MV-4-11 (cell line): ENCODE results near the gene ARMH3.
"Not testable (repeated sequence)": the region's sequence is repeated elsewhere in the genome, so short reads cannot be mapped to it uniquely, and the experiment has no call there.

Experiments used
- DNase-seq: peaks from one replicate; lab custom pipeline; 2025; lab: John Stamatoyannopoulos, UW

ARMH3 gene

DNA sequence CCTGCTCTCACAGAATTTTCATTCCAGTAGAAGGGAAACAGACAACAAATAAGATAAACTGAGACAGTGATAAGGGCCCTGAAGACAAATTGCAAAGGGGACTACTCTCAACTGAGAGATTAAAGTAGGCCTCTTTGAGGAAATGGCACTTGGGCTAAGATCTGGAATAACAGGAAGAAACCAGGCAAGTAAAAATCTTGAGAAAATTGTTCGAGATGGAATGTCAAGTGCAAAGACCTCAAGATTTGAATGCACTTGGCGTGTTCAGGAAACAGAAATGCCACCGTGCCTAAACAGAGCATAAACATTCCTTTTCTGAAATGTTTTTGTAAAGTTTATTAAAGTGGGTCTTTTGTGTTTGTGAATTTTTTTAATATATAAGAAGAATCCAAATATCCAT lies 10.7 kb downstream of the ARMH3 start:
- DNase-seq, result no peak

DNA sequence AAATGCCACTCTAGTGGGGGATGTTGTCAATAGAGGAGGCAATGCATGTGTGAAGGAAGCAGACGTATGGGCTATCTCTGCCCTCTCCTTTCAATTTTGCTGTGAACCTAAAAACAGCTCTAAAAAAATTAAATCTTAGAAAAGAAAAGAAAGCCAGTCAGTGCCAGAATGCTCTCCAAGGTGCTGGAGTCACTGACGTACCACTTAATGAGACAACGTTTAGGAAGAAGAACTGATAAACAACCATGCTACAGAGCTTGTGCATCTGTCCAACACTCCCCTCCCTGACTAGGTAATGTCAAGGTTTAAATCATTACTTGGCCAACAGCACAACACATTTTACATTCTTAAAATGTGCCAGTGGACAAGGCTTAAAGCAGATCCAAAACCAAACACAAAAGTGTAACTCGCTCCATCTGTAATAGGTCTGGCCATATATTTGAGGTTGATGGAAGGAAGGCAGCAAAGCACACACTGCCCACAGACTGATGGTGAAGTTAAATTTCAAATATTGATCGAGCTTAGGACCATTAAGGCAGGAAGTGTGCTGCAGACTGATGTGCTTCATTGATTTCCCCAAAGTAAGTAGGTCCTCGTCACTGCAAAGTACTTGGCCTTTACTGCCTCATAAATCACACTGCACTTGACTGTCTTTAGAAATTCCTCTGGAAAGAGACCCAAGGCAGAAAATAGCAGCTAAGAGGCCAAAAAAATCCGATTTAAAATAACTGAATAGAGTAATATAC lies 15.5 kb downstream of the ARMH3 start:
- DNase-seq, result no peak

DNA sequence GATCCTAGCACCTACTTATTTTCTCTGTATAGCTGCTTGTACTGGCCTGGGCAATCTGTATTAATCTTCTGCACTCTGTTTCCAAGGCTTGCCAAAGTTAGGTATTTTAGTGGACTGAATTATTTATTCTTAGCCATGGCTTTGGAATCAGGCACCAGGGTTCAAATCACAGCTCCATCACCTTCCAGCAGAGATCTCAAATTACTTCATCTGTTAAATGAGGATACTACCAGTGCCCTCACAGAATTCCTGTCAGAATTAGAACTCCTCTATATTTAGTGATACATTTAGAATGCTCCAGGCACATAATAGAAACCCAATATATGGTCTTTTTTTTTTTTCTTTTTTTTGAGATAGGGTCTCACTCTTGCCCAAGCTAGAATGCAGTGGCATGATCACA lies 17.6 kb downstream of the ARMH3 start:
- DNase-seq, result no peak

DNA sequence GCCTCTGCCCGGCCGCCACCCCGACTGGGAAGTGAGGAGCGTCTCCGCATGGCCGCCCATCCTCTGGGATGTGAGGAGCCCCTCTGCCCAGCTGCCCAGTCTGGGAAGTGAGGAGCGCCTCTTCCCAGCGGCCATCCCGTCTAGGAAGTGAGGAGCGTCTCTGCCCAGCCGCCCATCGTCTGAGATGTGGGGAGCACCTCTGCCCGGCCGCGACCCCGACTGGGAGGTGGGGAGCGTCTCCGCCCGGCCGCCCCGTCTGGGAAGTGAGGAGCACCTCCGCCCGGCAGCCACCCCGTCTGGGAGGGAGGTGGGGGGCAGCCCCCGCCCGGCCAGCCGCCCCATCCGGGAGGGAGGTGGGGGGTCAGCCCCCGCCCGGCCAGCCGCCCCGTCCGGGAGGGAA lies 20.2 kb downstream of the ARMH3 start:
- DNase-seq, result not testable (repeated sequence)

DNA sequence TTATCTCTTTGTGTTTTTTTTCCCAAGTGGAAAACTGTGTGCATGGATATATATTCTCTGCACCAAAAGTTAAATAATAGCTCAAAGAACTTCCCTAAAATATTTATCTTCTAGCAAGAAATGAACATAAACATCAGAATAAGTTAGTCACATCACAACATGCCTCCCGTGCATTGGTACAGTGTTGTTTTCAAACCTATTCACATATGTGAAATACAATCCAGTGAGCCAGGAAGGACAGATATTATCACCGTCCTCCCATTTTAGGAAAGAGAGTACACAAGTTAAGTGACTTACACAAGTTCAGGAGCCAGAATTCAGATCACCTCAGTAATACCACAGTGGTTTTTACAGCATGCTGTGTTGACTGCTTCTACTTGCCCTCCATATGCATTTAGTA lies 22.2 kb downstream of the ARMH3 start:
- no peak for DNase-seq

DNA sequence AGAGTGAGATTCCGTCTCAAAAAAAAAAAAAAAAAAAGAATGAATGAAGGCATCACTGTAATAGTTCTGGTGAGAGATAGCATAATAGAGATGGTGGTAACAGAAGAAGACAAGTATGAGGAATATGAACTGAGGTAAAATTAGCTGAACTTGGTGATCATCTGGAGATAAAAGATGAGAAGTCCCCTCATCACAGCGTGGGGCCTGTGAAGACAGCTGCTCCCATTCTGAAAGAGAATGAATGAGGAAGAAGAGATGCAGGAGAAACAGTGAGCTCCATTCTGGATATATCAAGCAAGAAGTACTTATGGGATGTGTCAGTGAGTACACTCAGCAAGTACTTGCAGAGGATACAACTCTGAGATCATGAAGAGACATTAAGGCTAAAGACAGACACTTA lies 28.7 kb downstream of the ARMH3 start:
- DNase-seq, result no peak

DNA sequence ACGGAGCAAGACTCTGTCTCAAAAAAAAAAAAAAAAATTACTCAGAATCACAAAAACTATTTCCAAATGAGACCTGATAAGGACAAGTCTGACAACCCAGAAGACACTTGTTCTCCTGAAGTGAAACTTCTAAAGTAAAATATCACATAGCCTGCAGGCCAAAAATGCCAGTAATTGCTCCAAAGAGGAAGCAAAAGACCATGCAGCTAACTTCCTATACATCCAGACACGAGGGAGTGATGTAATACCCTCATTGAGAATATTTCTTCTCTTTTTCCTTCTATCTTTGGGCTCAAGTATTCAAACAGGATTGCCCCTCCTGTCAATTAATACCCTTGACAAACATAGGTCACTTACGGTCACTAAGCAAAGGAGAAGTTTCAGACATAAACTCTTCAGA lies 31.2 kb downstream of the ARMH3 start:
- peak; percentile 90 for DNase-seq

DNA sequence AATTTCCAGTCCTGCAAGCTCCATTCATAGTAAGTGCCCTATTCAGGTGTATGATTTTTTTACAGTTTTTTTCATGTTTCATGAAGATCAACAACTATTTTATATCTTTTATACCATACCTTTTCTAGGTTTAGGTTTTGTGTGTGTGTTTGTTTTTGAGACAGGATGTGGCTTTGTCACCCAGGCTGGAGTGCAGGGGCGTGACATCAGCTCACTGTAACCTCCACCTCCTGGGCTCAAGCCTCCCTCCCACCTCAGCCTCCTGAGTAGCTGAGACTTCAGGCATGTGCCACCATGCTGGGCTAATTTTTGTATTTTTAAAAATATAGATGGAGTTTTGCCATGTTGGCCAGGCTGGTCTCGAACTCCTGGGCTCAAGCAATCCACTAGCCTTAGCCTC lies 35.0 kb downstream of the ARMH3 start:
- no peak for DNase-seq

DNA sequence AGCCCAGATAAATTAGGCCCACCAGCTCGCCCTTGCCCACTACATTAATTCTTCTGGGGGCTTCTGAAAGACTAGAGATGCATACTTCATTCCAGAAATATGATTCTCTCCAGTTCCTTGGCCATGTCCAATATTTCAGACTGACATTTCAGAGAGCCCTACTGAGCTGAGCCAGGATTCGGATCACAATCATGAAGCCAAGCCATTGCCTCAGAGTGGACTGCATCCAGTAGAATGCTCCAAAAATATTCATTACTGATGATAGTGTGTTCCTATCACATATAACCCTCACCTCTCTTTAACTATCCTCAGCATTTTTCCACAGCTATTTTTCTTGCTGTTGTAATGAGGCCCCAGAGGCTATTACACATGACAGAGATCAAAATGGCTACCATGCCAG lies 38.7 kb downstream of the ARMH3 start:
- DNase-seq, result no peak

DNA sequence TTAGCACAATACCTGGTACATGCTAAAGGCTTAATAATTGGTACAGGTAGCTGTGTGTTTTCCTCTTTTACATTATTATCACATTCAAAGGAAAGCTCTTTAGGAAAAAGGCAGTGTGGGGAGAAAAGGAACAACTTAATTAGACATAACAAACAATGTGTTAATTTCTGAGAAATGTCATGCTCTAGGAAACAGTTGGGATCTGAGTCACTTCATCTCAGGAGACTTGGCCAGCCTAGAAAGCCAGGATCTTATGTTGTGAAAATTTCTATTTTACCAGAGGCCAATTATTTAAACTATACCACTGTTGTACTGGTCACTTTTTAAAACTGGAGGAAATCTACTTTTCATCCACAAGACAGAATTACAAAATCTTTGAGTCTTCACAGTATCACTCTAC lies 39.6 kb downstream of the ARMH3 start:
- DNase-seq, result no peak

DNA sequence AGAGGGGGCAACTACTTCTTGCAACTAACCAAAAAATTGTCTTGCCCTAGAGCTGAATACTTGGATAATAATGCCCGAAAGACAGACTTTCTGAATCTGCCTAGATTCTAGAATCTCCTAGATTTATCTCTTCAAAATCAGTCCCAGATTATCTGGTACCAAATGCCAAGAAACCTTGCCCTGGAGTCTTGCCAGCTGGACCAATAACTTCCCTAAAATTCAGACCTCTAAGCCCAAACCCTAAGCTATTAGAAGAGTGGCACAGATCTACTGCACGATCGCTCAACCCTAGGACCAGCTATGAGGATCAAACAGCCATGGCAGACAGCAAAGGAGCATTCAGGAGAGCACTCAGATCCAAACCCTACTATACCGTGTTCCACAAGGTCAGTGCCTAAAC lies 45.0 kb downstream of the ARMH3 start:
- peak; percentile 12 for DNase-seq

DNA sequence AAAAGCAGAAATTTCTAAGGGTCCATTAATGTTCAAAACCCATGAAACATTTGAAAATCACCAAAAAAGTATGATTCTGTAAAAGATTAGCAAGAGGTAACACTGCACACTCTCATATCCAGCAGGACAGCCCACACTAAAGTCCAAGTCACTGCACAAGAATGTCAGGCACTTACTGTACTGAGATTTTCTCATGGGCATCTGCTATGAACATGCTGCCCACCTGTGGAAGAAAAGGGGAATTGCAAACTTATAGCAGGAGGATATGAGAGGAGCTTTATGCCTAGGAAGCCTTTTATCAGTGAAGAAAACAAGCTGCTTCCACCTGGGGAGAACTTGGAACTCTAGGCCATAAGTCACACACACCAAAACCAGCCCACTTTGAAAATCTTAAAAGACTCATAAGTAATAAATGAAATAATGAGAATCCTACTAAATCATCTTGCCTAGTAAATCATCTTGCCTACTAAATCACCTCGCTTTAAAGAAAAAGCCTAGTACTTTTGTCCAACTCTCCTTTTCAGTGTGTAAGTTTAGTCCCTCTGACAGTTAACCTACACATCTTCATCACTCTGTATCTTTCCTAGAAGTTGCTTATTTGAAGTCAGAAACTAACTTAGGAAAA lies 46.1 kb downstream of the ARMH3 start:
- DNase-seq, result peak; percentile 60

DNA sequence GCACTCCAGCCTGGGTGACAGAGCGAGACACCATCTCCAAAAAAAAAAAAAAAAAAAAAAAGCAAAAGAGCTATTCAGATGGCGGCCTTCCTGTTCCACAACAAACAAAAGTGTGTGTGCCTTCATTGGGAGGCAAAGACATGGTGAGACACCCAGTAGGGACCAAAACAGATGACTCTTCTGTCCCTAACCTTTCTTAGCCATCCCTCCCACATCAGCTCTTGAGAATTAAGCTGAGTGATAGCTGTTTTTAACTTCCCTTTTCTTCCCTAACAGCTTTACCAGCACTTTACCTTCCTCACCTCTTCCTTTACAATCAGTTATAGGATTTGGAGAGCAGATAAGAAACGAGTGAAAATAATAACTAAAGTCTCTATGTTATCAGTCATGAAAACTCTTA lies 48.2 kb downstream of the ARMH3 start:
- DNase-seq, result peak; percentile 14

DNA sequence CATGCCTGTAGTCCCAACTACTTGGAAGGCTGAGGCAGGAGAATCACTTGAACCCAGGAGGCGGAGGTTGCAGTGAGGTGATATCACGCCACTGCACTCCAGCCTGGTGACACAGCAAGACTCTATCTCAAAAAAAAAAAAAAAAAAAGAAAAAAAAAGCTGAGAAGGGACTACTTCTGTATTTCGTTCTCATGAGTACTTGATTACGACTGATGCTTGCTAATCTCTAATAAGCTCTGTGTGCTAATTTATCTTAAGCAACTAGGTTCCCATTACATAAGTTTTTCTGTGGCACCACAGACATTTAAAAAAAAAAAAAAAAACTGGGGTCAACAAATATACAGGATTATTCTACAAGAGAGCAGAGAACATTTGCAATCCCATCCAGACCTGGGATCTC lies 48.9 kb downstream of the ARMH3 start:
- peak; percentile 40 for DNase-seq

DNA sequence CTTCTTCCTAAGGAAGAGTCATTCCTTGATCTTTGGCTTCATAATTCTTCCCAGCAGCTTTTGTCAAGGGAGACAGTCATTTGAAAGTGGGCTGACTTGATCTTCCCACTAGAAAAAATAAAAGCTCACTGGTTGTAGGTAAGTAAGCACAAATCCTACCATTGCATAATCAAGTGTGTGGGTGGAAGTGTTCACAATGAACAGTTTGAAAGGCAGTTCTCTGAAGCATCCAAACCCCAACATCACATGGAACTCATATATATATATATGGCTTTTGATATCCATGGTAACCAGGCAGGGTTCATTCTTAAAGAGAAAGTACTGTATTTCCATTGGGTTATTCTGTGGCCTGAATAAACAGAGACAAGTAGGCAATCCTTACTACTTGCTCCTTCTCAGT lies 51.6 kb downstream of the ARMH3 start:
- DNase-seq, result peak; percentile 80

DNA sequence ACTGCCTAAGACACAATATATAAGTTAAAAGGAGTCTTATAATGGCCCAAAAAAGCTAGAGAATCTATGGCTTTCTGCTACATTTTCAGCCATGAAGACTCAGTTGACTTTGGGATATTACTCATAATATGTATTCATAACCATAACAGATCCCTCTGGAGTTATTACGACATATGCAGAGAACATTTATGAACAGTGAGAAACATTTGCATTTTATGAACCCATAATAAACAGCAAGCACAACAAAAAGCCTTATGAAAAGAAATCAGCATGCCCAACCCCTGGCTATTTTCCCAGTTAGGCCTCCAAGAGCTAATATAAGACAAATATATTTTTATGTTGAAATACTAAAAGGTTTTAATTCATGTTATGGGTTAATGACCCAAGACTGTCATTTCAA lies 52.4 kb downstream of the ARMH3 start:
- peak; percentile 23 for DNase-seq

DNA sequence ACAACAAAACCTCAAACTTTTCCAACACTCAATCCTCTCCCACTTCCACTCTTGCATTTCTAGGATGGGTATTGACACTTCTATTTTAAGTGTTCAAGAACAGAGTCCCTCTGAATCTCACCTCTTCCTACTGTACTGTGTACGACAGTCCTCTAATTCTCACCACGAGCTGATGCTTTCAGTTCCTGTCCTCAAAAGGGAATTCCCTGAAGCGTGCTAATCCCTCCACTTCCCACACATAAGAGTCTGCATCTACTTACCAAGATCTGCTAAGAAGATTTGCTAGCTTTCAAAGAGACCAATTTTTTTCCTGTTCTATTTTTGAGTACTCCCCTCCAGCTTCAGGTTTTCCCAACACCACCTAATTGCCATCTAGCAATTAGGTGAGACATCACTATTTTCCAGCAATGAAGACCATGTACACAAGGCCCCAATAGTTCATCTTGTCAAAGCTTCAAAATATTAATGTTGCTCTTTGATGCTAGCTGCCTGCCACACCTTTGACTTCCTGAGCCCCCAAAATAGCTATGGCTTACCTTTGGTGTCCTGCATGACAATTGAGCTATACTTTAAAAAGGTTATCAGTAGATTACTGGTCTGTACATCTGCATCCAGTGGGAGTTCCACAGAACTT lies 54.4 kb downstream of the ARMH3 start:
- peak; percentile 83 for DNase-seq

DNA sequence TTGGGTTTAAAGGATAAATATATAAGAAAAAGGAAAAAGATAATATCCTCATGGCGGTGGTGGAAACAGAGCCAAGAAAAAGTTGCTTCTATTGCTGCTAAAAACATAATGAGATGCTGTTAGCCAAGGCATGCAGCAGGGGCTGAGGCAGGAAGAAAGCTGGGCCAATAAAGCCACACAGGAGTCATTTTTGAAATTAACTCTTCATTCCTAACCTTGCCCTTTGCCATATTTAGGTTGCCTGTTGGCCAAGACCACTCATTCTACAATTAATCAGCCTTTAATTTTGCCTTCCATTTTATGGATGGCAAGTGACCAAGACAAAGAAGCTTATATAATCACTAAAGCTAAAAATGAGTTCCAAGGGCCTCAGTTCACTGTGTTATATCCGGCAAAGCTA lies 58.2 kb downstream of the ARMH3 start:
- no peak for DNase-seq

DNA sequence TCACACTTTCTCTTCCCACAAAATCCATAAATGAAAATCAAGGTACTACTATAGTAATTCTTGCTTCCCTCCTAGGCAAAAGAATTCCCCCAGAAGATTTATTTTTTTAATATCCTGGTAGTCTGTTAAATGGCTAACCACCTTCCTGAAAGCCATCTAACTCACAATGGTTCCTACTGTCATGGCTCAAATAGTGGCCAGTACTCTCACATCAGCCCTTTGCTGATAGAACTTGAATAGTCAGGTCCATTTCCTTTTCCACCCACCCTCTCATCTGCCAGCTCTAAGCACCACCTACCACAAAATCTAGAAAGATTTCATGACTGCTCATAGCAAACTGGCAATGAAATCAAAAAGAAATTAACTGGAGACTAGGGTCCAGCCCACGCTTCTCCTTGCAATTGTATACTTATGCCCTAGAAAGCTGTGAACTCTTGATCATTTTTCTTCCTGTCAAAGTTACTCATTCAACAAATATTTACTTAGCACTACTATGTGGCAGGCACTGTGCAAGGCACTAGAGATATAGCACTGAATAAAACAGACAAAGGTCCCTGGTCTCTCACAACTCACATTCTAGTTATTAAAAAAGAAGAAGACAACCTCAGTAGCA lies 60.4 kb downstream of the ARMH3 start:
- DNase-seq, result no peak

DNA sequence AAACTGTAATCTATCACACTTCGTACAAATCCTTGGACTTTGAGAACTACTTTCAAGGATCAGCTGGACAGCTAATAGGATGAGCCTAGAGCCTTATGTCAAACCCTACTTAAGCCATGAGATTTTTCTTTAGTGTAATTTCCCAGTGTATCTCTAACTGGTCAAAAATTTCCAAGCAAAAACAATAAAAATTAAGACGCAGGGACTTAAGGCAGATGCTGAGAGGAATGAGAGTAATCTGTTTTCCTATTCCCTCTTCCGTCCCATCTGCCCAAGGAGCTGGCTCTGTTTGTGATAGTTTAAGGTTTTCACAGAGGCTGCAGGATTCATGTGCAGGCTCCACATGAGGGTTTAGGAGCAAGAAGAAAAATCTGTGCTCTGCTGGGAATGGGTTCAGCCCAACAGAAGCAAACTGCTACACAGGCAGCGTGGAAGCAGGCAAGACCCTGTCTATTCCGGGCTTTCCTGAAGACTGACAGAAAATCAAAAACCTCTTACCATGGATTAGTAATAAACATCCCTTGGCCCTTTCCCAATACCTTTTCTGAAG lies 62.2 kb downstream of the ARMH3 start:
- DNase-seq, result no peak

DNA sequence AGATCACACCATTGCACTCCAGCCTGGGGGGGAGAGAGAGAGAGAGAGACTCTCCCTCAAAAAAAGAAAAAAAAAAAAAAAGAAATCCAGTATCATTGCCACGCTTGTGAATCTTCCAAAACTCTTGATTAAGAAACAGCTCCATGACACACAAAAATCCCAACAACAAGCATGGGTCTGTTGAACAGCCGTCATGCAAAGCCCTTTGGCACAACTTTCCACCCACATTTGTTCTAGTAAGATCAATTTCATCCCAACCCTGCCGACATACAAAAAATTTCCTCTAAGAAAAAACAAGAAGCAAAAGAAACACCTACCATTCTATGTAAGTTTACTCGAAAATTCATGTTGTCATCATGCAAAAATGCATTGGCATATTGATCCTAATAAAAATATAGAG lies 62.8 kb downstream of the ARMH3 start:
- DNase-seq, result no peak

DNA sequence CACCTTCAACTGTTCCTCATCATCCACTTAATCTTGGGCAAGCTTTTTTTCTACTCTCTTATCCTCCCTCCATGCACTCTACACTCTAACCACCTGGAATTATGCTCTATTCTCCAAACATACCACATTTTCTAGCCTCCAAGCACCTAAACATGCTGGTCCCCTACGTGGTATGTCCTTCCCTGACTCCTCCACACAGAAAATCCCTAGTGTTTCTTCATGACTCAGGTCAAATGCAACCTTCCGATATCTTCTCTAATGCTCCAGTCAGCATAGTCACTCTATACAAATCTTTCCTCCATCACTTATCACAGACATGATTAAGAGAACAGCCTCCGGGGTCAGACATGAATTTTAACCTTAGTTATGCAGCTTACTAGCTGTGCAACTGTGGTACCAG lies 68.8 kb downstream of the ARMH3 start:
- no peak for DNase-seq

DNA sequence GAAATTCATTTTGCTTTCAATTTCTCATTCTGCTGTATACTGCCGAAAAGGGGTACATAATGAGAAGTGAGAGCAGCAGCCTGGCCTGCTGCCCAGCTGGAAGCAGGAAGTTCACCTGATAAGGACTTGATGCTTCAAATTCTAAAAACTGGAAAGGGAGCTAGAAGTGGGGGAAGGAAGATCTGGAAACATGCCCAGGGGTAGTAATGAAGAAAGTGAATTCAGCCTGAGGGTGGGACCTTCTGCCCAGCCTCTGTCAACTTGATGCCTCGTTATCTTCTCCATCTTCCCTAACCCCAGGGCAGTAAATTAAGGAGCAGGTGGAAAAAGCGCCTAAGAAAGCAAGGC lies 69.4 kb downstream of the ARMH3 start:
- peak; percentile 82 for DNase-seq
